Measurements from ENCODE around the gene CLTA.
"Not testable (repeated sequence)": the region's sequence is repeated elsewhere in the genome, so short reads cannot be mapped to it uniquely, and the experiment has no call there.

CLTA gene

GRCh38 chr9:36239675-36240074, 49.0 kb downstream of the CLTA start:
- not testable (repeated sequence) for DNase-seq (ENCODE audit: low spot score)

GRCh38 chr9:36245906-36246305, 55.2 kb downstream of the CLTA start:
- no peak for DNase-seq (ENCODE audit: low spot score)

DNA sequence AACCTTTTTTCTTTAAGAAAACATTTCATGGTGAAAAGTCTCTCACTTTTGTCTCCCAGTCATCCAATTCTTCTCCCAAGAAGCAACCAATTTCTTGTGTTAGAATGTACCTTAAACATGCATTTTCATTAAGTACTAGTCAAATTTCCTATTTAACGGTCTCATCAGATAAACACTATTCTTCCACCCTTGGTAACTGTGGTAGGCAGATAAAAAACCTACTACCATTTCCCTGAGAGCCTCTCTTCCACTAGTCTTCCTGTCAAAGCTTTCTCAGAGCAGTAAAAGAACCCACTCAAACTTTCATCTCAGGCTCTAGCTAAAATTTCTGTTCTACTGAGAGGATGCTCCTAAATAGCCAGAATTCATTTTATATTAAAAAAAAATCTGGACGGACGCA, 56.6 kb downstream of the CLTA start:
- DNase-seq (ENCODE audit: low spot score) = no peak

- peak; percentile 27 for DNase-seq (ENCODE audit: low spot score)
Observed at GRCh38 chr9:36248061-36248460, 57.3 kb downstream of the CLTA start.

DNA sequence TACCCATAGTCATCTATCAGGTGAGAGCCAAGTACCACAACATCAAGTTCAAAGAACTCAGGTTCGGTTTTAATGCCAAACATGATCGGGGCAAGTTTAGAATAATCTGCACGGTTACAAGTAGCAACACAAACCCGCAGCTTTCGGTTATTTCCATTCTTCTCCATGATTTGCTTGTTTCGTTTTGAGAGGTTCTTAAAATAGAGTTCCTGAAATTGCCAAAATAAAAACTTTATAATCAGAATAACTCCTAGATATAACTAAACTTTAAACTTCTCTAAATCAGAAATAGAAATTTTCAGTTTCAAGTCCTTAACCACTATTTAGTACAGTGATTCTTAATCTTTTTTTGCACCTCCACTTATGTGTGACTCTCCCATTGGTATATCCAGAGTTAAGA, 58.5 kb downstream of the CLTA start:
- no peak for DNase-seq (ENCODE audit: low spot score)

DNA sequence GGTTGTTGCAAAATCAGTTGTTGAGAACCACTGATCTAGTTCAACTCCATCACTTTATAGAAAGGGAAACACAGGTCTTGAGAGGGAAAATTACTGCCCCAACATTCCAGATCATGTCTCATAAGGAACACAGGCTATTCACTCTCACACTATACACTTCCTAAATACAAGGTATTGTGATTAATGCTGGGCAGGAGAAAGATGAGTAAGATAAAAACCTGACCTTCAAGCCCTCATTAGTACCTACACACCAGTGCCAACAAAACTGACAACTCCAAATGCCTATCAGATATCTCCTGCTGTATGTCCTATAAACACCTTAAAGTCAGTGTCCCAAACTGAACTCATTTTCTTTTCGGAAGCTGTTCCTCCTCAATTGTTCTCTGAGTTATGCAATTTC, 59.4 kb downstream of the CLTA start:
- no peak for DNase-seq (ENCODE audit: low spot score)

- DNase-seq (ENCODE audit: low spot score) = no peak
Observed at GRCh38 chr9:36251428-36251827, 60.7 kb downstream of the CLTA start.

GRCh38 chr9:36258208-36258995, 67.7 kb downstream of the CLTA start, which contains the start of gene GNE:
TSS of gene GNE (minus strand) at chr9:36258448. CDS start at chr9:36249355, 9,093 bp downstream.
- DNase-seq (ENCODE audit: low spot score) = peak; percentile 99

DNA sequence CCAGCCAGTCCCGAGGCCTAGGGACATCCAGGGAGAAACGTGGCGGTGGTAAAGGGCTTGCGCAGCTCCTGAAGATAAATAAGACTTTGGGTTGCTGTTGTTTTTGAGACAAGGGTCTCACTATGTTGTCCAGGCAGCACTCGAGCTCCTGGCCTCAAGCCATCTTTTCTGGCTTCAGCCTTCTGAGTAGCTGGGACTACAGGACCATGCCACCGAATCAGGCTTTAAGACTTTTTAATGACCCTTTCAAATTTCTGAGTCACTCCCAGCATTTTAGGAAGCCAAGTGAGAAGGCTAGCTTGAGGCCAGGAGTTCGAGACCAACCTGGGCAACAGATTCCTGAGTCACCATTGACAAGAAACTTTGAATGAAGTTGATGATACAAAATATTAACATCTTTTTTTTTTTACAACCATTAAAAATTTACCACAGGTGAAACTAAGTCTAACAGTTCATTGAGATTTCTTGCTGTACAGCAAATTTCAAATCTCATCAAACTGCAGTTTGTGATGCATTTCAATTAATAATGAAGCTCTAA, 68.3 kb downstream of the CLTA start:
- no peak for DNase-seq (ENCODE audit: low spot score)
